MG63 (cell line): ENCODE measurements around the gene SART3. TPM values are rescaled to one million over a fixed set of nuclear protein-coding genes. Genes with fewer than 3 reads are reported as not detected.

Experiments used
- DNase-seq: peaks from one replicate; pipeline ENCODE4 v3.0.0-alpha.2; 2020
- H3K27me3 ChIP-seq: fragments of 250-450 bp; sonication (Bioruptor Pico); 2 replicates; pipeline ENCODE4 v1.5.1; 2020; ENCODE audit warnings: mild to moderate bottlenecking, moderate library complexity
- H3K36me3 ChIP-seq: fragments of 250-450 bp; sonication (Bioruptor Pico); 2 replicates; pipeline ENCODE4 v1.5.1; 2020; ENCODE audit warnings: mild to moderate bottlenecking, moderate library complexity
- H3K4me3 ChIP-seq: fragments of 250-450 bp; sonication (Bioruptor Pico); 2 replicates; pipeline ENCODE4 v1.5.1; 2020; ENCODE audit warnings: mild to moderate bottlenecking, moderate library complexity
- H3K9me3 ChIP-seq: fragments of 250-450 bp; sonication (Bioruptor Pico); 2 replicates; pipeline ENCODE4 v1.5.1; 2020; ENCODE audit warnings: mild to moderate bottlenecking, moderate library complexity
- total RNA-seq: library from RNA; depleted of rRNA; stranded (reverse); fragments of >200 nt; shearing (Covaris generic); gene quantifications from 2 replicates; pipeline ENCODE4 v1.2.3, GENCODE V29; 2014; ENCODE audit warnings: low replicate concordance; rRNA removed

Gene SART3
- total RNA-seq, 1 experiment from 2014 or later, result 27.6 TPM

- Histone ChIP-seq H3K27me3 (peaks cover 4% of the 10 kb centered on the region), H3K4me3 (no peak overlapping the region), H3K36me3 (no peaks in the 10 kb centered on the region), H3K9me3 (no peaks in the 10 kb centered on the region)
- DNase-seq, result no peak
Observed at GRCh38 chr12:108473400-108474055, 87.4 kb downstream of the SART3 start.

Other genes with a start within 250 kb of the SART3 start
- 1.3 and 1.5 TPM in 2 replicates for gene CMKLR1, start 221.9 kb downstream of the SART3 start, total RNA-seq
- 0.62 and 1.6 TPM in 2 replicates for gene FICD, start 45.9 kb downstream of the SART3 start, total RNA-seq
- 130 and 156 TPM in 2 replicates for gene ISCU, start 1.4 kb upstream of the SART3 start, total RNA-seq
- 24.2 and 31.2 TPM in 2 replicates for gene TMEM119, start 36.9 kb upstream of the SART3 start, total RNA-seq
- gene SELPLG, start 72.7 kb upstream of the SART3 start, total RNA-seq, result 0.39 and 2.5 TPM in 2 replicates
- 228 and 229 TPM in 2 replicates for gene CORO1C, start 170.3 kb upstream of the SART3 start, total RNA-seq